HepG2 (cell line): ENCODE data around the gene GLB1L. TPM values are rescaled to one million over a fixed set of nuclear protein-coding genes. Genes with fewer than 3 reads are reported as not detected.
A peak's percentile ranks its signal among the peaks of the same experiment; 100 is the strongest.

Experiments
- FOXK1 ChIP-seq: sonication (generic); formaldehyde crosslinking; IDR thresholded peaks from 2 replicates; pipeline ENCODE4 v1.4.0; 2020; ENCODE audit warnings: low read depth, missing genetic modification reagents, borderline replicate concordance
- MAZ ChIP-seq, 2 experiments: sonication (generic) in 1 of 2; formaldehyde crosslinking in 1 of 2; IDR thresholded peaks; 2 replicates each; pipeline versions ENCODE4 v1.5.0 to v1.6.1; 2012 to 2020; ENCODE audit warnings: low read depth in 2 of 2, mild to moderate bottlenecking in 2 of 2, borderline replicate concordance in 1 of 2, improper control_type of control experiment in 1 of 2, low read length in 1 of 2, missing genetic modification reagents in 1 of 2, moderate library complexity in 1 of 2
- MTERF4 ChIP-seq: sonication (generic); formaldehyde crosslinking; IDR thresholded peaks from 2 replicates; pipeline ENCODE4 v1.8.0; 2023; ENCODE audit warnings: mild to moderate bottlenecking, missing genetic modification reagents
- NFE2L2 ChIP-seq: fragments of 150-350 bp; IDR thresholded peaks from 2 replicates; pipeline ENCODE4 v1.6.1; 2014; ENCODE audit warnings: low read length
- REXO4 ChIP-seq: sonication (generic); formaldehyde crosslinking; IDR thresholded peaks from 2 replicates; pipeline ENCODE4 v1.8.0; 2022; ENCODE audit warnings: missing genetic modification reagents, mild to moderate bottlenecking, borderline replicate concordance
- RFX1 ChIP-seq: fragments of 450-650 bp; IDR thresholded peaks from 2 replicates; pipeline ENCODE4 v1.6.1; 2017
- RFXAP ChIP-seq: sonication (generic); formaldehyde crosslinking; IDR thresholded peaks from 2 replicates; pipeline ENCODE4 v1.4.0; 2020; ENCODE audit warnings: missing genetic modification reagents, borderline replicate concordance
- SKI ChIP-seq: fragments of 450-650 bp; IDR thresholded peaks from one replicate; pipeline ENCODE4 v1.6.1; 2018; ENCODE audit warnings: mild to moderate bottlenecking; ENCODE audit not compliant: partially characterized antibody
- SSRP1 ChIP-seq: IDR thresholded peaks from 2 replicates; pipeline ENCODE4 v1.6.1; 2016; ENCODE audit warnings: control low read depth
- XRCC5 ChIP-seq: fragments of 200-400 bp; formaldehyde crosslinking; optimal IDR thresholded peaks from 2 replicates; pipeline ENCODE3; 2017; ENCODE audit warnings: mild to moderate bottlenecking, low read length
- ZBTB37 ChIP-seq: sonication (generic); formaldehyde crosslinking; IDR thresholded peaks from 2 replicates; pipeline ENCODE4 v1.4.0; 2020; ENCODE audit warnings: mild to moderate bottlenecking, missing genetic modification reagents
- ZFP37 ChIP-seq: sonication (generic); formaldehyde crosslinking; IDR thresholded peaks from 2 replicates; pipeline ENCODE4 v1.4.0; 2020; ENCODE audit warnings: missing genetic modification reagents, borderline replicate concordance
- ZNF235 ChIP-seq: sonication (generic); formaldehyde crosslinking; IDR thresholded peaks from 2 replicates; pipeline ENCODE4 v1.8.1; 2023; ENCODE audit warnings: mild to moderate bottlenecking, missing genetic modification reagents, borderline replicate concordance
- ZNF263 ChIP-seq: sonication (generic); formaldehyde crosslinking; IDR thresholded peaks from 2 replicates; pipeline ENCODE4 v1.4.0; 2020; ENCODE audit warnings: missing genetic modification reagents
- ZNF460 ChIP-seq: sonication (generic); formaldehyde crosslinking; IDR thresholded peaks from 2 replicates; pipeline ENCODE4 v1.5.1; 2020; ENCODE audit warnings: missing genetic modification reagents, mild to moderate bottlenecking, borderline replicate concordance
- ZNF598 ChIP-seq: sonication (generic); formaldehyde crosslinking; IDR thresholded peaks from 2 replicates; pipeline ENCODE4 v1.5.1; 2020; ENCODE audit warnings: mild to moderate bottlenecking, missing genetic modification reagents, borderline replicate concordance
- polyA plus RNA-seq, 8 experiments: library from polyadenylated mRNA; depleted of rRNA in 3 of 8; stranded (reverse) in 7 of 8; unstranded in 1 of 8; fragments of >200 nt; fragmentation: Illumina TruSeq in 4 of 8; extraction: Trizol in 4 of 8; gene quantifications; 2 replicates each; pipeline versions ENCODE4 v1.2.1 to v1.2.3, GENCODE V29; 2011 to 2016; ENCODE audit warnings: low read depth in 4 of 8, missing spikeins in 1 of 8, mixed read lengths in 1 of 8; ENCODE audit not compliant: insufficient read depth in 1 of 8
- total RNA-seq, 5 experiments: library from RNA; depleted of rRNA; stranded (reverse); fragments of >200 nt; fragmentation: Illumina TruSeq; extraction: Trizol; gene quantifications; 2 replicates each; pipeline ENCODE4 v1.2.3, GENCODE V29; 2016; ENCODE audit warnings: low read depth in 1 of 5
- TF ChIP-seq, protein P1 (sequence below): sonication (generic); formaldehyde crosslinking; IDR thresholded peaks from 2 replicates; pipeline ENCODE4 v1.5.0; 2020; ENCODE audit warnings: mild to moderate bottlenecking, missing genetic modification reagents
- TF ChIP-seq, protein P2 (sequence below): sonication (generic); formaldehyde crosslinking; IDR thresholded peaks from 2 replicates; pipeline ENCODE4 v1.5.1; 2020; ENCODE audit warnings: mild to moderate bottlenecking, missing genetic modification reagents, moderate library complexity

GLB1L gene
- total and polyA plus RNA-seq, 2 of the 13 experiments (the other 11 are each of a cell fraction or from before 2014, with no cell fraction given), result 6.8 to 7.3 TPM

DNA sequence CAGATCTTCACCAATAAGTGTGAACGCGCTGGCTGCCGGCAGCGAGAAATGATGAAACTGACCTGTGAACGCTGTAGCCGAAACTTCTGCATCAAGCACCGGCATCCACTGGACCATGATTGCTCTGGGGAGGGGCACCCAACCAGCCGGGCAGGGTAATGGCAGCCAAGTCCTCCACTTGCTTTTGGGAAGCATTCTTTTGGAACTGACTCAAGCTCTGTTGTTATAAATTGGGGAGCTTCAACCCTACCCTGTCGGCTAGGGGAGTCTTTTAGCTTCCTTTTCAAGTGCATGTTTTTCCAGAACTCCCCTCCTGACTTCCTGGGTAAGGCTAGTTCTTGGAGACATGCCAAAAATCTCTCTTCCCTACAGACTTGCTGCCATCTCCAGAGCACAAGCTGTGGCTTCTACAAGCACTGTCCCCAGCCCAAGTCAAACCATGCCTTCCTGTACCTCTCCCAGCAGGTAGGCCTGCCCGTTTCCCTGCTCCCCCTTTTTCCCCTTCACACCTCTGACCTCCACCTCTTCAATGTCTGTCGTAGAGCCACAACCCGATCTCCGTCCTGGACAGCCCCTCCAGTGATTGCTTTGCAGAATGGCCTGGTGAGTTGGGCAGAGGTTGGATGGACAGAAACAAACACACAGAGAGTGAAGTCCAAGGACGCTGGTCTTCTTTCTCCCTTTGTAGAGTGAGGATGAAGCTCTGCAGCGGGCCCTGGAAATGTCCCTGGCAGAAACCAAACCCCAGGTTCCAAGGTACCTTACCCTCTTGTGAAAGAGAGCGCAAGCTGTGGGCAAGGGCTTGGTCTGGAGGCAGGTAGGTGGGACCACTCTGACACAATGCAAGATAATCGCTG lies 37.1 kb downstream of the GLB1L start (continued):
- TF ChIP-seq MTERF4 (peak; percentile 42; the same call in 1 of the 2 replicates), RFXAP (CRISPR knock-in tag) (peak; percentile 73; the same call in 1 of the 2 replicates), REXO4 (CRISPR knock-in tag) (no peak), SSRP1 (CRISPR knock-in tag) (no peak; the same call in 1 of the 2 replicates), ZNF235 (no peak), SKI (peak; percentile 8), NFE2L2 (no peak), ZNF460 (CRISPR knock-in tag) (no peak; the same call in 1 of the 2 replicates), XRCC5 (peak; percentile 48), ZNF598 (CRISPR knock-in tag) (no peak), FOXK1 (peak; percentile 52; the same call in 1 of the 2 replicates), ZNF263 (CRISPR knock-in tag) (no peak), RFX1 (no peak), ZFP37 (CRISPR knock-in tag) (0 out of 2 replicates have a peak, but pooled peaks have one; percentile 19), MAZ (IDR thresholded peaks at IDR 0.05; ENCODE audit: borderline replicate concordance, low read depth, low read length) (no peak), MAZ (CRISPR knock-in tag; IDR thresholded peaks at IDR 0.05; ENCODE audit: low read depth) (no peak), ZBTB37 (peak; percentile 34; the same call in 1 of the 2 replicates)
- TF ChIP-seq, protein P1, sequence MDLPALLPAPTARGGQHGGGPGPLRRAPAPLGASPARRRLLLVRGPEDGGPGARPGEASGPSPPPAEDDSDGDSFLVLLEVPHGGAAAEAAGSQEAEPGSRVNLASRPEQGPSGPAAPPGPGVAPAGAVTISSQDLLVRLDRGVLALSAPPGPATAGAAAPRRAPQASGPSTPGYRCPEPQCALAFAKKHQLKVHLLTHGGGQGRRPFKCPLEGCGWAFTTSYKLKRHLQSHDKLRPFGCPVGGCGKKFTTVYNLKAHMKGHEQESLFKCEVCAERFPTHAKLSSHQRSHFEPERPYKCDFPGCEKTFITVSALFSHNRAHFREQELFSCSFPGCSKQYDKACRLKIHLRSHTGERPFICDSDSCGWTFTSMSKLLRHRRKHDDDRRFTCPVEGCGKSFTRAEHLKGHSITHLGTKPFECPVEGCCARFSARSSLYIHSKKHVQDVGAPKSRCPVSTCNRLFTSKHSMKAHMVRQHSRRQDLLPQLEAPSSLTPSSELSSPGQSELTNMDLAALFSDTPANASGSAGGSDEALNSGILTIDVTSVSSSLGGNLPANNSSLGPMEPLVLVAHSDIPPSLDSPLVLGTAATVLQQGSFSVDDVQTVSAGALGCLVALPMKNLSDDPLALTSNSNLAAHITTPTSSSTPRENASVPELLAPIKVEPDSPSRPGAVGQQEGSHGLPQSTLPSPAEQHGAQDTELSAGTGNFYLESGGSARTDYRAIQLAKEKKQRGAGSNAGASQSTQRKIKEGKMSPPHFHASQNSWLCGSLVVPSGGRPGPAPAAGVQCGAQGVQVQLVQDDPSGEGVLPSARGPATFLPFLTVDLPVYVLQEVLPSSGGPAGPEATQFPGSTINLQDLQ (CRISPR knock-in tag), result no peak
- TF ChIP-seq, protein P2, sequence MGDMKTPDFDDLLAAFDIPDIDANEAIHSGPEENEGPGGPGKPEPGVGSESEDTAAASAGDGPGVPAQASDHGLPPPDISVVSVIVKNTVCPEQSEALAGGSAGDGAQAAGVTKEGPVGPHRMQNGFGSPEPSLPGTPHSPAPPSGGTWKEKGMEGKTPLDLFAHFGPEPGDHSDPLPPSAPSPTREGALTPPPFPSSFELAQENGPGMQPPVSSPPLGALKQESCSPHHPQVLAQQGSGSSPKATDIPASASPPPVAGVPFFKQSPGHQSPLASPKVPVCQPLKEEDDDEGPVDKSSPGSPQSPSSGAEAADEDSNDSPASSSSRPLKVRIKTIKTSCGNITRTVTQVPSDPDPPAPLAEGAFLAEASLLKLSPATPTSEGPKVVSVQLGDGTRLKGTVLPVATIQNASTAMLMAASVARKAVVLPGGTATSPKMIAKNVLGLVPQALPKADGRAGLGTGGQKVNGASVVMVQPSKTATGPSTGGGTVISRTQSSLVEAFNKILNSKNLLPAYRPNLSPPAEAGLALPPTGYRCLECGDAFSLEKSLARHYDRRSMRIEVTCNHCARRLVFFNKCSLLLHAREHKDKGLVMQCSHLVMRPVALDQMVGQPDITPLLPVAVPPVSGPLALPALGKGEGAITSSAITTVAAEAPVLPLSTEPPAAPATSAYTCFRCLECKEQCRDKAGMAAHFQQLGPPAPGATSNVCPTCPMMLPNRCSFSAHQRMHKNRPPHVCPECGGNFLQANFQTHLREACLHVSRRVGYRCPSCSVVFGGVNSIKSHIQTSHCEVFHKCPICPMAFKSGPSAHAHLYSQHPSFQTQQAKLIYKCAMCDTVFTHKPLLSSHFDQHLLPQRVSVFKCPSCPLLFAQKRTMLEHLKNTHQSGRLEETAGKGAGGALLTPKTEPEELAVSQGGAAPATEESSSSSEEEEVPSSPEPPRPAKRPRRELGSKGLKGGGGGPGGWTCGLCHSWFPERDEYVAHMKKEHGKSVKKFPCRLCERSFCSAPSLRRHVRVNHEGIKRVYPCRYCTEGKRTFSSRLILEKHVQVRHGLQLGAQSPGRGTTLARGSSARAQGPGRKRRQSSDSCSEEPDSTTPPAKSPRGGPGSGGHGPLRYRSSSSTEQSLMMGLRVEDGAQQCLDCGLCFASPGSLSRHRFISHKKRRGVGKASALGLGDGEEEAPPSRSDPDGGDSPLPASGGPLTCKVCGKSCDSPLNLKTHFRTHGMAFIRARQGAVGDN (CRISPR knock-in tag), result peak; percentile 73
